Neuronal stem cell (in vitro differentiated cells): ENCODE measurements around the gene DLX2.

Experiments
- DNase-seq: peaks from one replicate; pipeline ENCODE4 v3.0.0-alpha.2; 2013; ENCODE audit warnings: low spot score
- H2AFZ ChIP-seq: one replicate; pipeline ENCODE4 v1.6.1; 2013; ENCODE audit warnings: mild to moderate bottlenecking, low read length, inconsistent platforms
- H2AK5ac ChIP-seq: 2 replicates; pipeline ENCODE4 v1.6.1; 2013; ENCODE audit warnings: low read depth, mild to moderate bottlenecking, inconsistent platforms, low read length, moderate library complexity, mixed read lengths
- H2BK120ac ChIP-seq: 2 replicates; pipeline ENCODE4 v1.6.1; 2013; ENCODE audit warnings: low read depth, mild to moderate bottlenecking, inconsistent platforms, low read length, moderate library complexity, mixed read lengths
- H2BK12ac ChIP-seq: one replicate; pipeline ENCODE4 v1.6.1; 2013; ENCODE audit warnings: low read length, inconsistent platforms
- H2BK15ac ChIP-seq: 2 replicates; pipeline ENCODE4 v1.6.1; 2013; ENCODE audit warnings: mild to moderate bottlenecking, low read length, inconsistent platforms, mixed read lengths
- H2BK5ac ChIP-seq: one replicate; pipeline ENCODE4 v1.6.1; 2013; ENCODE audit warnings: inconsistent platforms, mild to moderate bottlenecking, low read length, moderate library complexity
- H3K14ac ChIP-seq: one replicate; pipeline ENCODE4 v1.6.1; 2013; ENCODE audit warnings: low read length, inconsistent platforms
- H3K18ac ChIP-seq: 2 replicates; pipeline ENCODE4 v1.6.1; 2013; ENCODE audit warnings: low read length, inconsistent platforms
- H3K23ac ChIP-seq: 2 replicates; pipeline ENCODE4 v1.6.1; 2013; ENCODE audit warnings: low read depth, mild to moderate bottlenecking, mixed read lengths, low read length, inconsistent platforms; ENCODE audit not compliant: poor library complexity
- H3K27ac ChIP-seq: replicated peaks from 3 replicates; pipeline ENCODE4 v1.5.1; 2013; ENCODE audit warnings: low read length, inconsistent platforms
- H3K27me3 ChIP-seq, 3 experiments: 2 replicates each; pipeline ENCODE4 v1.6.1; 2013; ENCODE audit warnings: low read length in 3 of 3, mild to moderate bottlenecking in 2 of 3, inconsistent platforms in 1 of 3, low read depth in 1 of 3, mixed read lengths in 1 of 3, moderate library complexity in 1 of 3; ENCODE audit not compliant: control insufficient read depth in 3 of 3, insufficient read depth in 3 of 3
- H3K36me3 ChIP-seq, 2 donors: replicated peaks in 1 of 2; 2 replicates each; pipeline ENCODE4 v1.6.1; 2013; ENCODE audit warnings: low read length in 2 of 2; ENCODE audit not compliant: control insufficient read depth in 2 of 2, insufficient read depth in 2 of 2
- H3K4ac ChIP-seq: 2 replicates; pipeline ENCODE4 v1.6.1; 2013; ENCODE audit warnings: inconsistent platforms, mild to moderate bottlenecking, low read length, moderate library complexity
- H3K4me1 ChIP-seq, 2 donors: 1 replicate in 1 of 2; 2 replicates in 1 of 2; pipeline ENCODE4 v1.6.1; 2013; ENCODE audit warnings: low read length in 2 of 2, low read depth in 1 of 2; ENCODE audit not compliant: control insufficient read depth in 2 of 2, insufficient read depth in 1 of 2
- H3K4me2 ChIP-seq: one replicate; pipeline ENCODE4 v1.6.1; 2013; ENCODE audit warnings: mild to moderate bottlenecking, low read length, inconsistent platforms; ENCODE audit not compliant: insufficient read depth, poor library complexity, severe bottlenecking
- H3K4me3 ChIP-seq, 2 donors: 2 replicates each; pipeline ENCODE4 v1.5.1; 2013; ENCODE audit warnings: low read length in 2 of 2, mild to moderate bottlenecking in 2 of 2, inconsistent platforms in 1 of 2, moderate library complexity in 1 of 2
- H3K79me1 ChIP-seq: one replicate; pipeline ENCODE4 v1.6.1; 2013; ENCODE audit warnings: low read depth, mild to moderate bottlenecking, inconsistent platforms, low read length, moderate library complexity
- H3K9ac ChIP-seq: one replicate; pipeline ENCODE4 v1.6.1; 2013; ENCODE audit warnings: mild to moderate bottlenecking, low read depth, low read length, inconsistent platforms; ENCODE audit not compliant: poor library complexity
- H3K9me3 ChIP-seq, 2 donors: replicated peaks in 1 of 2; 2 replicates each; pipeline versions ENCODE3 to v1.6.1; 2013; ENCODE audit warnings: low read length in 2 of 2, mild to moderate bottlenecking in 2 of 2, inconsistent platforms in 1 of 2, low read depth in 1 of 2, mixed read lengths in 1 of 2, moderate library complexity in 1 of 2; ENCODE audit not compliant: control insufficient read depth in 2 of 2, insufficient read depth in 1 of 2
- H4K8ac ChIP-seq: one replicate; pipeline ENCODE4 v1.6.1; 2013; ENCODE audit warnings: low read depth, mild to moderate bottlenecking, inconsistent platforms, low read length, moderate library complexity
- H4K91ac ChIP-seq: one replicate; pipeline ENCODE4 v1.6.1; 2013; ENCODE audit warnings: low read length, low read depth, mild to moderate bottlenecking, inconsistent platforms; ENCODE audit not compliant: poor library complexity
- WGBS, 2 donors: extraction: QIAGEN DNeasy Blood & Tissue Kit; methylation state at CpG; one replicate each; pipeline ENCODE4 v1.1.7; 2013; ENCODE audit warnings: missing lambda C conversion rate in 2 of 2, mixed read lengths in 1 of 2; ENCODE audit not compliant: insufficient read length in 2 of 2, insufficient replicate concordance in 1 of 2; ENCODE audit errors: extremely low coverage in 2 of 2; 5-methylcytosine and 5-hydroxymethylcytosine counted together

DLX2 gene

GRCh38 chr2:172113617-172114016, 10.9 kb upstream of the DLX2 start:
- Histone ChIP-seq H3K79me1 (no peaks in the 10 kb centered on the region), H3K4ac (no peak overlapping the region), H3K18ac (no peak overlapping the region)

DNA sequence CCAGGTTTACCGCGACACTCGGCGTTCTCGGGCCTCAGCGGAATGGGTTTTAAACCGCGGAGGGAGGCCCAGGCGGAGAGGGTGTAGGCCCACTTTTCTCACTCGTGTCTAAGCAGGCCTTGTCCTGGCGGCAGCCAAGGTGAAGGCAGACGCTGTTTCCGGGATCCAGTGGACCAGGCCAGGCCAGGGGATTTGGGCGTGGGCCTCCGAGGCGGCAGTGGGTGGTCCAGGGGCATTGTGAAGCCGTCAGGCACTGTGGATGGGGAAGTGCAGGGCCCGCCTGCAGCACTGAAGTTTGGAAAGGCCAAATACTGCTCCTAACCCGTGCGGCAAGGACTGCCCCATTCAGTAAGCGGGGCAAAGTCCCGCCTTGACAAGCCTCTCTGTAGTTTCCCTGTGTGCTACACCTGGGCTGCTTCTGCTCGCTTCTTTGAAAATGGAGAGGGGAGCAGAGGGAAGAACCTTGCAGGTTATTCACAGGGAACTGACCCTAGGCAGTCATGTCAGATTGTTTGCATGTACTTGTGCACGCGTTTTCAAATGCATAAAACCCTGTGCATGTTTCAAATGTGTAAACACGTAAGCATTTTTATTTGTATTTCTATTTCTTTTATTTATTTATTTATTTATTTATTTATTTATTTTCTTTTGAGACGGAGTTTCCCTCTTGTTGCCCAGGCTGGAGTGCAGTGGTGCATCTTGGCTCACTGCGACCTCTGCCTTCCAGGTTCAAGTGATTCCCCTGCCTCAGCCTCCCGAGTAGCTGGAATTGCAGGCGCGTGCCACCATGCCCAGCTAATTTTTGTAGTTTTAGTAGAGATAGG, 7.5 kb upstream of the DLX2 start:
- Histone ChIP-seq H3K27me3 (peaks cover 26 to 51% (median 28%) of the 10 kb centered on the region in 3 experiments), H4K8ac (no peak overlapping the region)
- WGBS, 2 donors = no CpG with 5 or more reads among the region's 31 CpGs

More at GRCh38 chr2:172113617-172114016, 10.9 kb upstream of the DLX2 start:
- Histone ChIP-seq H2BK120ac (no peak overlapping the region), H3K9ac (no peak overlapping the region), H3K27ac (no peak overlapping the region), H3K14ac (no peak overlapping the region), H2BK15ac (no peak overlapping the region), H3K27me3 (peaks cover 0 to 17% (median 7%) of the 10 kb centered on the region in 3 experiments), H3K36me3 (no peaks in the 10 kb centered on the region), H2BK5ac (no peak overlapping the region), H3K4me1 (peaks cover 0 to 16% of the 10 kb centered on the region in 2 donors), H2BK12ac (no peak overlapping the region), H4K91ac (no peak overlapping the region), H4K8ac (no peak overlapping the region), H3K9me3 (no peaks in the 10 kb centered on the region), H3K4me2 (no peak overlapping the region), H3K23ac (no peak overlapping the region), H2AFZ (no peak overlapping the region), H3K4me3 (no peak overlapping the region), H2AK5ac (no peak overlapping the region)
- DNase-seq = peak; percentile 5
- WGBS, 2 donors = no CpG with 5 or more reads among the region's 2 CpGs

DNA sequence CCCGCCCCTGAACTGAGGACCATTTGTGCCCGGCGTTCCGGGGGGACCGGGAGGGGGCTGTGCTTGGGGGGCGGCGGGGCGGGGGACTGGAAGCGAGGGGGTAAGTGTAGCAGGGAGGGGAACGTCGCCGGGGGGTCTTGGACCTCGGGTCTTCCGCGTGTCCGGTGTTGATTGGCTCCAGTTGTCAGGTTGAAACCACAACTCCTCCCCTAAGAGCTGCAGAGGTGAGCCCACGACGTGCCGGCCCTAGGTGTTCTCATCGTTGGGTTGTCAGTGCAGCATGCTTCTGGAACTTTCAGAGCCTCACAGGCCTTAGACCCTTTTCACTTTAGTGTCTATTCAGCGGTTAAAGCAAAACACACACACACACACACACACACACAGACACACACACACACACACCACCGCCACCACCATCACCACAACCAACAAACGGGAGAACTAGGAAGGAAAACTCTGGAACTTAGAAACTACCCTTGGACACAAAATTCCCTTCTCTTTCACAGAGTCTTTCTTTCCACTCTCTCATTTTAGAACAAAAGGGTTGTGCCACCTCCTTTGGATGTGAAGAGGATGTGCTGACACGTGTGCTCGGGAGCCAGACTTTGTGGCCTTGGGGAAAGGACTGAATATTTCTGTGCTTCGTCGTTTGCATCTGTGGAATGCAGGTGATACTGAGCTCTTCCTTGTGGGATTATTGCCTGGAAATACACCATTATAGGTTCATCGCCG, 6.7 kb upstream of the DLX2 start:
- peaks cover 0 to 3% of the 10 kb centered on the region in 2 donors for H3K9me3 ChIP-seq
- peak overlapping the region; percentile 67 for H3K18ac ChIP-seq
- no peak overlapping the region for H3K4me3 ChIP-seq
- H2AFZ ChIP-seq = peak overlapping the region; percentile 30
- H2BK15ac ChIP-seq = peak overlapping the region; percentile 69
- no peaks in the 10 kb centered on the region for H3K79me1 ChIP-seq
- H3K4ac ChIP-seq = no peak overlapping the region
- no peak overlapping the region for H4K91ac ChIP-seq
- no peaks in the 10 kb centered on the region for H3K36me3 ChIP-seq
- peaks cover 0 to 23% of the 10 kb centered on the region in 2 donors for H3K4me1 ChIP-seq
- no peak overlapping the region for H2BK12ac ChIP-seq
- H2BK120ac ChIP-seq = no peak overlapping the region
- WGBS, 2 donors = no CpG with 5 or more reads among the region's 29 CpGs
- peak overlapping the region; percentile 25 for H3K14ac ChIP-seq
- H3K27me3 ChIP-seq = peaks cover 28 to 56% (median 30%) of the 10 kb centered on the region in 3 experiments
- H3K23ac ChIP-seq = no peak overlapping the region
- H3K4me2 ChIP-seq = peak overlapping the region; percentile 51
- no peak overlapping the region for H2AK5ac ChIP-seq
- H2BK5ac ChIP-seq = no peak overlapping the region
- DNase-seq = peak; percentile 6
- no peak overlapping the region for H4K8ac ChIP-seq
- H3K9ac ChIP-seq = peak overlapping the region; percentile 82
- H3K27ac ChIP-seq = no peak overlapping the region

More for the DNA sequence above, 7.5 kb upstream of the DLX2 start:
- Histone ChIP-seq H3K79me1 (no peaks in the 10 kb centered on the region), H2BK120ac (no peak overlapping the region), H3K4ac (no peak overlapping the region), H3K27ac (no peak overlapping the region), H2BK5ac (no peak overlapping the region), H2AK5ac (no peak overlapping the region), H3K18ac (peak overlapping the region; percentile 67), H4K91ac (no peak overlapping the region), H3K4me2 (peak overlapping the region; percentile 51), H3K36me3 (no peaks in the 10 kb centered on the region), H2BK15ac (peak overlapping the region; percentile 69), H2AFZ (peak overlapping the region; percentile 30), H3K9ac (peak overlapping the region; percentile 82), H3K4me1 (peaks cover 0 to 23% of the 10 kb centered on the region in 2 donors), H2BK12ac (no peak overlapping the region), H3K14ac (peak overlapping the region; percentile 25), H3K23ac (no peak overlapping the region), H3K9me3 (peaks cover 0 to 3% of the 10 kb centered on the region in 2 donors), H3K4me3 (peak overlapping the region in 1 of 2 donors; percentile 60)
- peak; percentile 15 for DNase-seq

DNA sequence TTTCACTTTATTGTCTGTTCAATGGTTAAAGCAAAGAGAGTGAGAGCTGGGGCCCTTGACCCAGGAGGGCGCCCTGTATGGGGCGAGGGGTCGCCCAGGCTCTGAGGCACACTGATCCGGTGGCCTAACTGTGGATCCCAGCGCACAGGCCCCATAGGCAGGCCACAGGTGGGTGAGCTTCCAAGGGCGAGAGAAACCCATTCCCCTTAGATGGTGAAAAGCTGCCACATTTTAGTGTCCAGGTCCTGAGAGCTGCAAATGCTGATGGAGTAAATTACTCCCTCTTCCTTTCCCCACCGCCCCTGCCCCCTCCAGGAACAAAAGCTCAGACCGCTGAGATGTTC, 5.9 kb upstream of the DLX2 start:
- no peak overlapping the region for H2BK12ac ChIP-seq
- no peak overlapping the region for H4K8ac ChIP-seq
- no peak overlapping the region for H4K91ac ChIP-seq
- no peak overlapping the region for H3K4me3 ChIP-seq
- no peak overlapping the region for H3K27ac ChIP-seq
- no CpG with 5 or more reads among the region's 8 CpGs for WGBS, 2 donors
- H3K18ac ChIP-seq = peak overlapping the region; percentile 52
- DNase-seq = peak; percentile 9
- peak overlapping the region; percentile 22 for H3K4me2 ChIP-seq
- peaks cover 0 to 23% of the 10 kb centered on the region in 2 donors for H3K4me1 ChIP-seq
- H3K9ac ChIP-seq = no peak overlapping the region
- H3K4ac ChIP-seq = no peak overlapping the region
- peak overlapping the region; percentile 15 for H2AFZ ChIP-seq
- H3K23ac ChIP-seq = no peak overlapping the region
- H2BK5ac ChIP-seq = no peak overlapping the region
- no peak overlapping the region for H2BK15ac ChIP-seq
- no peak overlapping the region for H2AK5ac ChIP-seq
- no peaks in the 10 kb centered on the region for H3K79me1 ChIP-seq
- no peak overlapping the region for H3K14ac ChIP-seq
- H3K36me3 ChIP-seq = no peaks in the 10 kb centered on the region
- H3K9me3 ChIP-seq = peaks cover 0 to 3% of the 10 kb centered on the region in 2 donors
- H2BK120ac ChIP-seq = no peak overlapping the region
- peaks cover 28 to 61% (median 35%) of the 10 kb centered on the region in 3 experiments for H3K27me3 ChIP-seq
